ENCODE data around the gene C16orf87.

Gene C16orf87

GRCh38 chr16:46789499-46790414 lies 41.2 kb downstream of the C16orf87 start:
- 0 out of 2 replicates have a peak, but pooled peaks have one; percentile 34 for TF ChIP-seq TSHZ2 (CRISPR knock-in tag; IDR thresholded peaks at IDR 0.05)
- peak; percentile 22; the same call in 1 of the 2 replicates for TF ChIP-seq ZFP3 (CRISPR knock-in tag; IDR thresholded peaks at IDR 0.05)
- TF ChIP-seq ISL1 (CRISPR knock-in tag; IDR thresholded peaks at IDR 0.05) = no peak
- no peak for TF ChIP-seq TCF4 (CRISPR knock-in tag; IDR thresholded peaks at IDR 0.05; ENCODE audit: borderline replicate concordance)
- TF ChIP-seq CREB5 (CRISPR knock-in tag; IDR thresholded peaks at IDR 0.05; ENCODE audit: low read depth) = no peak
- TF ChIP-seq ZC3H10 (CRISPR knock-in tag; IDR thresholded peaks at IDR 0.05) = no peak
- TF ChIP-seq PPARA (CRISPR knock-in tag; IDR thresholded peaks at IDR 0.05; ENCODE audit: borderline replicate concordance) = no peak
- peak; percentile 96 for ATAC-seq

GRCh38 chr16:46788891-46789474 lies 42.0 kb downstream of the C16orf87 start:
- ATAC-seq = no peak
- TF ChIP-seq ZC3H10 (CRISPR knock-in tag; IDR thresholded peaks at IDR 0.05) = no peak
- TF ChIP-seq ZNF70 (CRISPR knock-in tag; IDR thresholded peaks at IDR 0.05) = no peak
- TF ChIP-seq CSRNP3 (CRISPR knock-in tag; IDR thresholded peaks at IDR 0.05) = no peak
- no peak for TF ChIP-seq TOX (CRISPR knock-in tag; IDR thresholded peaks at IDR 0.05; ENCODE audit: borderline replicate concordance)
- TF ChIP-seq ZNF565 (CRISPR knock-in tag; conservative IDR thresholded peaks at IDR 0.05; ENCODE audit: low read depth) = no peak
- no peak for TF ChIP-seq POU6F1 (CRISPR knock-in tag; IDR thresholded peaks at IDR 0.05; ENCODE audit: borderline replicate concordance, low read depth)
- no peak for TF ChIP-seq CSDC2 (CRISPR knock-in tag; IDR thresholded peaks at IDR 0.05)
- TF ChIP-seq ZNF8 (CRISPR knock-in tag; IDR thresholded peaks at IDR 0.05) = no peak
- no peak for TF ChIP-seq GLIS3 (CRISPR knock-in tag; IDR thresholded peaks at IDR 0.05)
- TF ChIP-seq PPARA (CRISPR knock-in tag; IDR thresholded peaks at IDR 0.05; ENCODE audit: borderline replicate concordance) = no peak
- no peak for TF ChIP-seq ZFP30 (CRISPR knock-in tag; IDR thresholded peaks at IDR 0.05)
- no peak for TF ChIP-seq BACH2 (CRISPR knock-in tag; IDR thresholded peaks at IDR 0.05; ENCODE audit: borderline replicate concordance)
- TF ChIP-seq RARB (CRISPR knock-in tag; IDR thresholded peaks at IDR 0.05) = no peak
- no peak for TF ChIP-seq ZFP3 (CRISPR knock-in tag; IDR thresholded peaks at IDR 0.05)
- no peak for TF ChIP-seq ESRRG (CRISPR knock-in tag; IDR thresholded peaks at IDR 0.05)
- TF ChIP-seq ISL1 (CRISPR knock-in tag; IDR thresholded peaks at IDR 0.05) = no peak
- no peak for TF ChIP-seq SNAI2 (CRISPR knock-in tag; IDR thresholded peaks at IDR 0.05)
- no peak for TF ChIP-seq TSHZ2 (CRISPR knock-in tag; IDR thresholded peaks at IDR 0.05)
